ENCODE data around the gene ARHGAP33.

The ARHGAP33 gene

DNA sequence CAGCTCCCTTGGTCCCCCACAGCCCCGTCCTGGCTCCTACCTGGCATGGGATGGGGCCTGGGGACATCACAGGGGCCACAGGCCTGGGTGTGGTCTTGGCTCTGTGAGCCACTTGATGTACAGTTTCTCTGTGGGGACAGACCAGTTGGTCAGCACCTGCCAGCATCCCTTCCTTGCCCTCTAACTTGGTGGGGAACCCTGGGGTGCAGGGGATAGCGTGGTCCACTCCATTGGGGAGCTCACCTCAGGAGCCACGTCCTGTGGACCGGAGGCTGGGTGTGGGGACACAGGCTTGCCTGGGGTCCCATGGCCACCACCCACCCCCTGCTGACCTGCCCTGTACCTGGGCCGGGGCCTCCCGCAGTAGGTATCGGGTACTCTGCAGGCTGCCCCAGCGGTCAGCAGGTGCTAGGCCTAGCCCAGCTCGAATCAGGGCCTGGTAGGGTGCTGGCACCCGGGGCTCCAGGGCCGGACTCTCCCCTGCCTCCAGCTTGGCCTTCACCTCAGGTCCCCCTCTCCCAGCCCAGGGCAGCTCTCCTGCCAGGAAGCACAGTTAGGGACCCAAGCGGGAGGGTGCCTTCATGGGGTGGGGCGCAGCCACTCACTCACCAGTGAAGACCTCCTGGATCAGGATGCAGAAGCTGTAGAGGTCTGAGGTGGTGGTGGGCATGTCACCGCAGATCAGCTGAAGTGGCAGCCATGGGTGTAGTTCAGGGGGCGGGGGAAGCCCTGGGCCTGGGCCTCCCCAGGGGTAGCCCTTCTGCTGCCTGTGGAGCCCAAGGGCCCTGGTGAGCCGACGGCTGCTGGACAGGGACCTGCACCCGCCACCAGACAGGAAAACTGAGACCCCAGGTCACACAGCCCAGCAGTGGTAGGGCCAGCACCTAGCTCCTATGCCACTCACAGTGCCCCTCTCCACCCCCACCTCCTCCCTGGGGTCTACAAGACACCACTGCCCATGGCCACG, 14.9 kb downstream of the ARHGAP33 start:
- Histone ChIP-seq H3K27ac (peak overlapping the region; percentile 40; the same call in 1 of the 2 replicates), H3K36me3 (peaks cover 25% of the 10 kb centered on the region), H3K27me3 (ENCODE audit: insufficient read depth, low read depth, severe bottlenecking) (no peaks in the 10 kb centered on the region), H3K9me3 (ENCODE audit: severe bottlenecking) (no peaks in the 10 kb centered on the region), H3K4me3 (ENCODE audit: low read depth, low read length) (no peak overlapping the region)
- TF ChIP-seq, protein P1, sequence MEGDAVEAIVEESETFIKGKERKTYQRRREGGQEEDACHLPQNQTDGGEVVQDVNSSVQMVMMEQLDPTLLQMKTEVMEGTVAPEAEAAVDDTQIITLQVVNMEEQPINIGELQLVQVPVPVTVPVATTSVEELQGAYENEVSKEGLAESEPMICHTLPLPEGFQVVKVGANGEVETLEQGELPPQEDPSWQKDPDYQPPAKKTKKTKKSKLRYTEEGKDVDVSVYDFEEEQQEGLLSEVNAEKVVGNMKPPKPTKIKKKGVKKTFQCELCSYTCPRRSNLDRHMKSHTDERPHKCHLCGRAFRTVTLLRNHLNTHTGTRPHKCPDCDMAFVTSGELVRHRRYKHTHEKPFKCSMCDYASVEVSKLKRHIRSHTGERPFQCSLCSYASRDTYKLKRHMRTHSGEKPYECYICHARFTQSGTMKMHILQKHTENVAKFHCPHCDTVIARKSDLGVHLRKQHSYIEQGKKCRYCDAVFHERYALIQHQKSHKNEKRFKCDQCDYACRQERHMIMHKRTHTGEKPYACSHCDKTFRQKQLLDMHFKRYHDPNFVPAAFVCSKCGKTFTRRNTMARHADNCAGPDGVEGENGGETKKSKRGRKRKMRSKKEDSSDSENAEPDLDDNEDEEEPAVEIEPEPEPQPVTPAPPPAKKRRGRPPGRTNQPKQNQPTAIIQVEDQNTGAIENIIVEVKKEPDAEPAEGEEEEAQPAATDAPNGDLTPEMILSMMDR (IDR thresholded peaks at IDR 0.05; ENCODE audit: low read depth, low read length), result no peak
- no peak for DNase-seq

DNA sequence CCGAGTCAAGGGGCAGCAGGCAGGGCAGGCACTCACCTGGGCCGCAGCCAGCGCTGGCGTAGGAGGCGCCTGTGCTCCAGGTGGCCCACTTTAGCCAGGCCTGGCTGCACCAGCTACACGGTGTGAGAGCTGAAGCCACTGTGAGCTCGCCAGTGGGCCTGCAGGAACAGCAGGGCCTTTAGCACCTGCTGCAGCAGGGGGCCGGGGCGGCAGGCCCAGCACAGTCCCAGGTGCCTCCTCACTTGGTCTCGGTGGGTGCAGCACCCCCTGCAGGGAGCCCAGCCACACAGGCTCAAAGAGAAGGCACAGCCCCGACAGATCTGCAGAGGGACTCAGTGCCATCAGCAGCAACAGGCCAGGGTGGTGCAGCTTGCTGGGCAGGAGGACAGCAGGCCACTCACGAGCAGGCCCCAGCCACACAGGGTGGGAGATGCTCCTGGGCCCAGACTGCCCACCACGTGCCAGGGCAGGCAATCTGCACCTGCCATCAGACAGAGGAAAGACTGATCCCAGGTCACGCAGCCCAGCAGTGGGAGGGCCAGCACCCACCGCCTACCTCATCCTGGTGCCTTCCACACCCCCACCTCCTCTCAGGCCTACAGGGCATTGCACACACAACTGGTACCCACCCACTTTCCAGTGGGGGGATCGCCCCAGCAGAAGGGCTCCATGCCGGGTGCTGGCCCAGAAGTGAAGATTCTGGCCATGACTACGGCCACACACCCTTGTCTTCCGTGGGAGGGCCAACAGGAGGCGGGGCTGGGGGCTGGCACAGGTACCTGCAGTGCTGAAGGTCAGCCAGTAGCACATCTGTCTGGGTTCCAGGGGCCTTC, 15.8 kb downstream of the ARHGAP33 start:
- peak; percentile 77 for DNase-seq
- Histone ChIP-seq H3K36me3 (peaks cover 16% of the 10 kb centered on the region), H3K27ac (peak overlapping the region; percentile 40; the same call in 1 of the 2 replicates), H3K4me3 (ENCODE audit: low read depth, low read length) (no peak overlapping the region), H3K27me3 (ENCODE audit: insufficient read depth, low read depth, severe bottlenecking) (no peaks in the 10 kb centered on the region), H3K9me3 (ENCODE audit: severe bottlenecking) (no peaks in the 10 kb centered on the region)
- TF ChIP-seq, protein P1 (IDR thresholded peaks at IDR 0.05; ENCODE audit: low read depth, low read length), result peak; percentile 85

DNA sequence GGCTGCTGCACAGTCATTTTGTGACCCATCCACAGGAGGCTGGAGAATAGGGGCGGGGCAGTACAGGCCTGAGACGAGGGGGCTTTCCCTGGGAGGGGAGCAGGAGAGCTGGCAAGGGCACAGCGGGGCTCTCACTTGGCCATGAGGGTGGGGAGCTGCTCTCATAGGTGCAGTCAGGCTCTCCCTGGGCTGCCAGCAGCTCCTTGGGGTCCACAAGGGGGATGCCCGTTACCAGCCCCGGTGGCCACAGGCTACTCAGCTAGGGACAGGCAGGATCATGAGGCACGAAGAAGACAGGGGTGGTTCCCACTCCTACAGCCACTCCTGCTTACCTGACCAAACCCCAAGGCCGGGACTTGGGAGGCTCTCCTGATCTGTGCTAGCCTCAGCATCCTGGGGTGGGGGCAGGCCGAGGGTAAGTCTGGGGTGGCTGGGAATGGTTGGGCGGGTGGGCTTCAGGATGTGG, 16.5 kb downstream of the ARHGAP33 start:
- no peak for DNase-seq
- Histone ChIP-seq H3K4me3 (ENCODE audit: low read depth, low read length) (no peak overlapping the region), H3K27ac (no peak overlapping the region), H3K27me3 (ENCODE audit: insufficient read depth, low read depth, severe bottlenecking) (no peaks in the 10 kb centered on the region), H3K9me3 (ENCODE audit: severe bottlenecking) (no peaks in the 10 kb centered on the region), H3K36me3 (peaks cover 13% of the 10 kb centered on the region; the same call in 1 of the 2 replicates)
- TF ChIP-seq, protein P1 (IDR thresholded peaks at IDR 0.05; ENCODE audit: low read depth, low read length), result no peak

DNA sequence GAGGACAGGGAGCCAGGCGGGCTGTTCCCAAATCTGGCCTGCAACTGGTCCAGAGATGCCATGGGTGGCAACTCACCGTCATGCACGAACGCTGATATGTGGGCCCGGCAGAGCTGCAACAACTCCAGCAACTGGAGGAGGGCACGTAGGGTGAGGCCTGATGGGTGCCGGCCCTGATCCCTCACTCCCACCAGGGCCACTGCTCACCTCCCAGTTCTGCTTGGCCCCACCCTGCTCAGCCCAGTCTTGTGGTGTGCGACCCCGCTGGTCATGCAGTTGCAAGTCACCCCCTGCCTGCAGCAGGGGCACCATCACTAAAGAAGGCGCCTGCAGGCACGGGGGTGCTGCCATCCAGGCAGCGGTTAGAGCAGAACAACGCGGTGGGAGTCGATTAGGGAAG, 16.9 kb downstream of the ARHGAP33 start:
- Histone ChIP-seq H3K9me3 (ENCODE audit: severe bottlenecking) (no peaks in the 10 kb centered on the region), H3K4me3 (ENCODE audit: low read depth, low read length) (no peak overlapping the region), H3K27ac (no peak overlapping the region), H3K27me3 (ENCODE audit: insufficient read depth, low read depth, severe bottlenecking) (no peaks in the 10 kb centered on the region), H3K36me3 (peaks cover 11% of the 10 kb centered on the region; the same call in 1 of the 2 replicates)
- no peak for DNase-seq
- TF ChIP-seq, protein P1 (IDR thresholded peaks at IDR 0.05; ENCODE audit: low read depth, low read length), result no peak

DNA sequence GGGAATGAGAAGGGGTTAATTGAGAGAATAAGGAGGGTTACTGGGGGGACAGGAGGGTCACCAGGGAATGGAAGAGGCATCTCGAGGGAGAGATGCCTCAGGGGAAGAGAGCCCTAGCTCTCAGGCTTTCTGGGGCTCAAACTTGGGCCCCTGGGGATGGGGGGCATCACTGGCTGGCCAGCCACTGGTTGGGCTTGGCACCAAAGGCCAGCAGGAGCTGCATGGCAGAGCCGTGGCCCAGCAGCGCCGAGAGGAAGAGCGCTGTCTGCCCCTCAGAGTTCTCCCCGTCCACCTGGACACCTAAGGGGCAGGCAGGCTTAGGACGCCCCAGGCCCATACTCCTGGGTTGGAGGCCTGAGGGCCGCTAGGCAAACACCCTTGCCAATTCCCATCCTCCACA, 17.5 kb downstream of the ARHGAP33 start:
- H3K9me3 ChIP-seq (ENCODE audit: severe bottlenecking), result no peaks in the 10 kb centered on the region
- peaks cover 7% of the 10 kb centered on the region; the same call in 1 of the 2 replicates for H3K36me3 ChIP-seq
- TF ChIP-seq, protein P1 (IDR thresholded peaks at IDR 0.05; ENCODE audit: low read depth, low read length), result no peak
- no peak overlapping the region for H3K4me3 ChIP-seq (ENCODE audit: low read depth, low read length)
- H3K27me3 ChIP-seq (ENCODE audit: insufficient read depth, low read depth, severe bottlenecking), result no peaks in the 10 kb centered on the region
- DNase-seq, result no peak
- H3K27ac ChIP-seq, result no peak overlapping the region
